ENCODE results near the gene CYBA.

Gene CYBA

GRCh38 chr16:88649195-88649923 is 1.5 kb downstream of the CYBA start:
- no peak overlapping the region for H3K9ac ChIP-seq (ENCODE audit: low read length)
- no peak overlapping the region for H2BK5ac ChIP-seq (ENCODE audit: low read depth, low read length, poor library complexity)
- no peak overlapping the region for H3K27ac ChIP-seq (ENCODE audit: low read depth, low read length)
- no peak overlapping the region for H2AK5ac ChIP-seq (ENCODE audit: low read length)
- H2BK120ac ChIP-seq (ENCODE audit: insufficient read depth, low read length, poor library complexity) = no peak overlapping the region
- H3K4me3 ChIP-seq (ENCODE audit: low read depth, low read length) = no peak overlapping the region
- H3K27me3 ChIP-seq (ENCODE audit: insufficient read depth, low read length) = no peaks in the 10 kb centered on the region
- peaks cover 48 to 49% of the 10 kb centered on the region in 2 experiments for H3K36me3 ChIP-seq (ENCODE audit: control insufficient read depth in 1 of 2, insufficient read depth in 2 of 2, low read length in 2 of 2)
- H3K4me1 ChIP-seq (ENCODE audit: control insufficient read depth in 1 of 2, insufficient read depth in 2 of 2, low read length in 2 of 2) = peaks cover 16 to 18% of the 10 kb centered on the region in 2 experiments
- no peaks in the 10 kb centered on the region for H3K9me3 ChIP-seq (ENCODE audit: insufficient read depth, low read depth, low read length)
- peak overlapping the region; percentile 22 for H3K18ac ChIP-seq (ENCODE audit: low read length)
- no peak overlapping the region for H3K23ac ChIP-seq (ENCODE audit: low read length)
- DNase-seq = no peak
- H4K12ac ChIP-seq (ENCODE audit: low read depth, low read length) = no peak overlapping the region
- peak overlapping the region; percentile 22 for H3K4ac ChIP-seq (ENCODE audit: low read depth, low read length)
- H3K4me2 ChIP-seq (ENCODE audit: low read length) = peak overlapping the region; percentile 82
- peaks cover 11% of the 10 kb centered on the region for H3K79me2 ChIP-seq (ENCODE audit: control insufficient read depth, insufficient read depth, low read length, poor library complexity)
- no peak overlapping the region for H4K8ac ChIP-seq (ENCODE audit: low read depth, low read length)
- no peak overlapping the region for H2AFZ ChIP-seq (ENCODE audit: insufficient read depth, low read length, poor library complexity)
- H3K14ac ChIP-seq (ENCODE audit: low read length) = peak overlapping the region; percentile 10
- H3K79me1 ChIP-seq (ENCODE audit: low read length) = peaks cover 10% of the 10 kb centered on the region
- H4K91ac ChIP-seq (ENCODE audit: low read depth, low read length) = peak overlapping the region; percentile 86
- no CpG with 5 or more reads among the region's 20 CpGs for WGBS (ENCODE audit: extremely low coverage, insufficient coverage, insufficient read length)
- H2BK12ac ChIP-seq (ENCODE audit: low read length) = no peak overlapping the region

- H2BK5ac ChIP-seq (ENCODE audit: low read depth, low read length, poor library complexity) = no peak overlapping the region
- H2BK12ac ChIP-seq (ENCODE audit: low read length) = no peak overlapping the region
Observed at GRCh38 chr16:88647178-88648070, 3.4 kb downstream of the CYBA start.

GRCh38 chr16:88646345-88647034 is 4.4 kb downstream of the CYBA start:
- Histone ChIP-seq H3K4me1 (ENCODE audit: control insufficient read depth in 1 of 2, insufficient read depth in 2 of 2, low read length in 2 of 2) (peaks cover 12% of the 10 kb centered on the region in 2 experiments), H3K27me3 (ENCODE audit: insufficient read depth, low read length) (no peaks in the 10 kb centered on the region), H4K12ac (ENCODE audit: low read depth, low read length) (no peak overlapping the region), H4K8ac (ENCODE audit: low read depth, low read length) (no peak overlapping the region), H3K27ac (ENCODE audit: low read depth, low read length) (no peak overlapping the region), H2BK5ac (ENCODE audit: low read depth, low read length, poor library complexity) (no peak overlapping the region), H2AK5ac (ENCODE audit: low read length) (no peak overlapping the region), H2BK12ac (ENCODE audit: low read length) (no peak overlapping the region), H3K18ac (ENCODE audit: low read length) (no peak overlapping the region), H3K14ac (ENCODE audit: low read length) (no peak overlapping the region), H3K9ac (ENCODE audit: low read length) (no peak overlapping the region), H3K4me3 (ENCODE audit: low read depth, low read length) (no peak overlapping the region), H3K79me2 (ENCODE audit: control insufficient read depth, insufficient read depth, low read length, poor library complexity) (peaks cover 11% of the 10 kb centered on the region), H3K23ac (ENCODE audit: low read length) (no peak overlapping the region), H3K4me2 (ENCODE audit: low read length) (no peak overlapping the region), H3K9me3 (ENCODE audit: insufficient read depth, low read depth, low read length) (no peaks in the 10 kb centered on the region), H4K91ac (ENCODE audit: low read depth, low read length) (no peak overlapping the region), H2AFZ (ENCODE audit: insufficient read depth, low read length, poor library complexity) (no peak overlapping the region), H3K4ac (ENCODE audit: low read depth, low read length) (no peak overlapping the region), H2BK120ac (ENCODE audit: insufficient read depth, low read length, poor library complexity) (no peak overlapping the region), H3K79me1 (ENCODE audit: low read length) (peaks cover 10% of the 10 kb centered on the region), H3K36me3 (ENCODE audit: control insufficient read depth in 1 of 2, insufficient read depth in 2 of 2, low read length in 2 of 2) (peaks cover 30 to 34% of the 10 kb centered on the region in 2 experiments)
- DNase-seq = no peak
- no CpG with 5 or more reads among the region's 28 CpGs for WGBS (ENCODE audit: extremely low coverage, insufficient coverage, insufficient read length)

More at GRCh38 chr16:88647178-88648070, 3.4 kb downstream of the CYBA start:
- H4K8ac ChIP-seq (ENCODE audit: low read depth, low read length) = no peak overlapping the region
- no peaks in the 10 kb centered on the region for H3K27me3 ChIP-seq (ENCODE audit: insufficient read depth, low read length)
- DNase-seq = no peak
- no peak overlapping the region for H3K18ac ChIP-seq (ENCODE audit: low read length)
- no CpG with 5 or more reads among the region's 22 CpGs for WGBS (ENCODE audit: extremely low coverage, insufficient coverage, insufficient read length)
- H3K36me3 ChIP-seq (ENCODE audit: control insufficient read depth in 1 of 2, insufficient read depth in 2 of 2, low read length in 2 of 2) = peaks cover 38 to 43% of the 10 kb centered on the region in 2 experiments
- H4K91ac ChIP-seq (ENCODE audit: low read depth, low read length) = no peak overlapping the region
- H4K12ac ChIP-seq (ENCODE audit: low read depth, low read length) = no peak overlapping the region
- H3K4me2 ChIP-seq (ENCODE audit: low read length) = no peak overlapping the region
- H3K4ac ChIP-seq (ENCODE audit: low read depth, low read length) = no peak overlapping the region
- H3K9ac ChIP-seq (ENCODE audit: low read length) = no peak overlapping the region
- H3K4me3 ChIP-seq (ENCODE audit: low read depth, low read length) = no peak overlapping the region
- no peak overlapping the region for H3K14ac ChIP-seq (ENCODE audit: low read length)
- no peaks in the 10 kb centered on the region for H3K9me3 ChIP-seq (ENCODE audit: insufficient read depth, low read depth, low read length)
- no peak overlapping the region for H3K27ac ChIP-seq (ENCODE audit: low read depth, low read length)
- no peak overlapping the region for H2AK5ac ChIP-seq (ENCODE audit: low read length)
- no peak overlapping the region for H2AFZ ChIP-seq (ENCODE audit: insufficient read depth, low read length, poor library complexity)
- peaks cover 11% of the 10 kb centered on the region for H3K79me2 ChIP-seq (ENCODE audit: control insufficient read depth, insufficient read depth, low read length, poor library complexity)
- H2BK120ac ChIP-seq (ENCODE audit: insufficient read depth, low read length, poor library complexity) = no peak overlapping the region
- no peak overlapping the region for H3K23ac ChIP-seq (ENCODE audit: low read length)
- peaks cover 10% of the 10 kb centered on the region for H3K79me1 ChIP-seq (ENCODE audit: low read length)
- H3K4me1 ChIP-seq (ENCODE audit: control insufficient read depth in 1 of 2, insufficient read depth in 2 of 2, low read length in 2 of 2) = peaks cover 16 to 18% of the 10 kb centered on the region in 2 experiments

GRCh38 chr16:88645941-88646340 is 4.9 kb downstream of the CYBA start:
- Histone ChIP-seq H3K9me3 (ENCODE audit: insufficient read depth, low read depth, low read length) (no peaks in the 10 kb centered on the region), H4K12ac (ENCODE audit: low read depth, low read length) (peak overlapping the region; percentile 9), H3K9ac (ENCODE audit: low read length) (no peak overlapping the region), H3K18ac (ENCODE audit: low read length) (no peak overlapping the region), H3K4me2 (ENCODE audit: low read length) (no peak overlapping the region), H4K91ac (ENCODE audit: low read depth, low read length) (no peak overlapping the region), H3K4me1 (ENCODE audit: control insufficient read depth in 1 of 2, insufficient read depth in 2 of 2, low read length in 2 of 2) (peaks cover 7 to 8% of the 10 kb centered on the region in 2 experiments), H2AK5ac (ENCODE audit: low read length) (no peak overlapping the region), H3K79me2 (ENCODE audit: control insufficient read depth, insufficient read depth, low read length, poor library complexity) (peaks cover 9% of the 10 kb centered on the region), H2AFZ (ENCODE audit: insufficient read depth, low read length, poor library complexity) (no peak overlapping the region), H4K8ac (ENCODE audit: low read depth, low read length) (no peak overlapping the region), H3K4ac (ENCODE audit: low read depth, low read length) (no peak overlapping the region), H3K36me3 (ENCODE audit: control insufficient read depth in 1 of 2, insufficient read depth in 2 of 2, low read length in 2 of 2) (peaks cover 30 to 31% of the 10 kb centered on the region in 2 experiments), H3K14ac (ENCODE audit: low read length) (no peak overlapping the region), H3K27me3 (ENCODE audit: insufficient read depth, low read length) (no peaks in the 10 kb centered on the region), H3K27ac (ENCODE audit: low read depth, low read length) (no peak overlapping the region), H2BK12ac (ENCODE audit: low read length) (no peak overlapping the region), H3K23ac (ENCODE audit: low read length) (no peak overlapping the region), H3K79me1 (ENCODE audit: low read length) (peaks cover 10% of the 10 kb centered on the region), H3K4me3 (ENCODE audit: low read depth, low read length) (no peak overlapping the region), H2BK120ac (ENCODE audit: insufficient read depth, low read length, poor library complexity) (no peak overlapping the region), H2BK5ac (ENCODE audit: low read depth, low read length, poor library complexity) (no peak overlapping the region)
- DNase-seq = no peak
- no CpG with 5 or more reads among the region's 23 CpGs for WGBS (ENCODE audit: extremely low coverage, insufficient coverage, insufficient read length)

All from trophoblast cell (in vitro differentiated cells and primary cell).